Measurements from ENCODE around the gene UNK.

UNK gene, protein sequence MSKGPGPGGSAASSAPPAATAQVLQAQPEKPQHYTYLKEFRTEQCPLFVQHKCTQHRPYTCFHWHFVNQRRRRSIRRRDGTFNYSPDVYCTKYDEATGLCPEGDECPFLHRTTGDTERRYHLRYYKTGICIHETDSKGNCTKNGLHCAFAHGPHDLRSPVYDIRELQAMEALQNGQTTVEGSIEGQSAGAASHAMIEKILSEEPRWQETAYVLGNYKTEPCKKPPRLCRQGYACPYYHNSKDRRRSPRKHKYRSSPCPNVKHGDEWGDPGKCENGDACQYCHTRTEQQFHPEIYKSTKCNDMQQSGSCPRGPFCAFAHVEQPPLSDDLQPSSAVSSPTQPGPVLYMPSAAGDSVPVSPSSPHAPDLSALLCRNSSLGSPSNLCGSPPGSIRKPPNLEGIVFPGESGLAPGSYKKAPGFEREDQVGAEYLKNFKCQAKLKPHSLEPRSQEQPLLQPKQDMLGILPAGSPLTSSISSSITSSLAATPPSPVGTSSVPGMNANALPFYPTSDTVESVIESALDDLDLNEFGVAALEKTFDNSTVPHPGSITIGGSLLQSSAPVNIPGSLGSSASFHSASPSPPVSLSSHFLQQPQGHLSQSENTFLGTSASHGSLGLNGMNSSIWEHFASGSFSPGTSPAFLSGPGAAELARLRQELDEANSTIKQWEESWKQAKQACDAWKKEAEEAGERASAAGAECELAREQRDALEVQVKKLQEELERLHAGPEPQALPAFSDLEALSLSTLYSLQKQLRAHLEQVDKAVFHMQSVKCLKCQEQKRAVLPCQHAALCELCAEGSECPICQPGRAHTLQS

DNA sequence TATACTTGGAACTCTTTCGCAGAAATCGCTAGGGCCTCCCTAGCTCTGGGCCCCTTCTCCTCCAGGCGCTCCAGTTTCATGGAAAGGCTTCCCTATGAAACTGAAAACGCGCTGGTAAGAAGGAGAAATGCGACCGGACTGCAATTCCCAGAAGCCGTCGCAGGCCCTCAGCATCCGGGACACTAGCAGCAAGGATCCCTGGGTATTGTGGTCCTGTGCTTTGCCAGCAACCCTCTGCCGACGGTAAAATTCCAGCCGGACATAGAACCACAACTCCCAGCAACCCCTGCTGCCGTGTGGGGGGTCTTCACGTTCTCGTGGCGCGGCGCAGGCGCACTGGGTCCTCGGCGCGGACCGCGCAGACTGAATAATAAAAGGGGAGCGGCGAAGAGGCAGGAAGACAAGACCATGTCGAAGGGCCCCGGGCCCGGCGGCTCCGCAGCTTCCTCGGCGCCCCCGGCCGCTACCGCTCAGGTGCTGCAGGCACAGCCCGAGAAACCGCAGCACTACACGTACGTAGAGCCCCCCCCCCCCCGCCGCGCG, at the start of gene UNK:
Gene UNK, plus strand, starts transcription at position 334 of the 543 bp plus-strand sequence. Its CDS starts 75 bp downstream, at position 409.
- peak; percentile 90 for DNase-seq (ENCODE audit: low read depth)

DNA sequence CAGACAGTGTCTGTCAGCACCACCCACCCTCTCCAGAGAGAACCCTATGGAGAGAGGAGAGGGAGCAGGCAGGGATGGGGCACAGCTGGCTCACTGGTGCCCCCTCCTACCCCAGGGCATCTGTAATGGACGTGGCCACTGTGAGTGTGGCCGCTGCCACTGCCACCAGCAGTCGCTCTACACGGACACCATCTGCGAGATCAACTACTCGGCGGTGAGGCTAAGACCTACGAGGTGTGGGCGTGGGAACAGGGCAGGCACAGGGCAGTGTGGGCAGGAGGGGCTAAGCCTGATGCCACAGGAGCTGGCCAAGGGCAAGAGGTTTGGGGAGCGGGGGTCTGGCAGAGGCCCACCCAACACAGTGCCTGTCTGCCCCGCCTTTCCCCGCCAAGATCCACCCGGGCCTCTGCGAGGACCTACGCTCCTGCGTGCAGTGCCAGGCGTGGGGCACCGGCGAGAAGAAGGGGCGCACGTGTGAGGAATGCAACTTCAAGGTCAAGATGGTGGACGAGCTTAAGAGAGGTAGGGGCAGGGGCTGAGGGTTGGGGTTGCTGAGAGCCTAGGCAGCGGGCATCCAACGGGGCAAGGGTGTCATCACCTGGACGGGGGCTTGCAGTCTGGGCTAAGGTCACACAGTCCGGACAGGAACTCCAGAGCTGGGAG, 48.3 kb upstream of the UNK start:
- DNase-seq (ENCODE audit: low read depth) = no peak

DNA sequence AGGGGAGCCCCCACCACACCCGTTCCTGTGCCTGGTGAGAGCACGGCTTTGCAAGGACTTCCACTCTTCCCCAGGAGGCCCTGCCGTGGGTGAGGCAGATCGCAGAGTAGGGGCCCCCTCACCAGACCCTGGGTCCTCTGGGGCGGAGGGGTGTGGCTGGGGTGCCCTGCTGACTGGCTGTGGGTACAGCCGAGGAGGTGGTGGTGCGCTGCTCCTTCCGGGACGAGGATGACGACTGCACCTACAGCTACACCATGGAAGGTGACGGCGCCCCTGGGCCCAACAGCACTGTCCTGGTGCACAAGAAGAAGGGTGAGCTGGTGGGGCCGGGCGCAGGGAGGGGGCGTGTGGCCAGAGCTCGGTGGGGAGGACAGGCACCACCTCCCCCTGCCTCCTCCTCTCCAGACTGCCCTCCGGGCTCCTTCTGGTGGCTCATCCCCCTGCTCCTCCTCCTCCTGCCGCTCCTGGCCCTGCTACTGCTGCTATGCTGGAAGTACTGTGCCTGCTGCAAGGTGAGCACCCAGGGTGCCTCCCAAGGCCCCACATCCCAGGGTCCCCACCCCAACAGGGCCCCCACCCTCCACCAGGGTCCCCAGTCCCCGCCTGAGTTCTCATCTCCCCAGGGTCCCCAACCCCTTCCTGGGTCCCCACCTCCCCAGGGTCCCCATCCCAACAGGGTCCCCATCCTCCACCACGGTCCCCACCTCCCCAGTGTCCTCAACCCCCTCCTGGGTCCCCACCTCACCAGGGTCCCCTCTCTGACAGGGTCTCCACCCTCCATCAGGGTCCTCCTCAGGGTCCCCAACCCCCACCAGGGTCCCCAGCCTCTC, 47.3 kb upstream of the UNK start:
- no peak for DNase-seq (ENCODE audit: low read depth)

DNA sequence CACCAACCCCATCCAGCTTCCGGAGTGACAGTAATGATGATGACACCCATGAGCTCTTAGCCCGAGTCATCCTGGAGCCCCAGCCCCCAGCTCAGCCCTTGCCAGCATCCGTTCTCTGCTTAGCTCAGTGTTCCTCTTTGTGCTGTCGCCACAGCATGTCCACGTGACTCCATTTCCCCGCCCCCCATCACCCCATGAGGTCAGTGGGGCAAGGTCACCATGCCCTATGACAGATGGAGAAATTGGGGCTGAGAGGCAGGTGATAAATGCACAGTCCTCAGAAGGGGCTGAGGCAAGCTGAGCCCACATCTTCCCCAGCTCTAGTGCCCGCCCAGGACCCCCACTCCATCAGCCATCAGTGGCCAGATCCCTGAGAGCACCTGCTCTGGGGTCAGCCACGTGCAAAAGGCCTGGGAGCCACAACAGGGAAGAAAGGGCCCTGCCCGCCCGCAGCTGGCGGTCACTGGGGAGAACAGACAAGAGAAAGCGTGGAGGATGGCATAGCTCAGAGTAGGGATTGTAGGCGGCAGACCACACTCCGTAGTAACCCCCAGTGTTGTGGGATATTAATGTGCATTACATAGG, 46.3 kb upstream of the UNK start:
- DNase-seq (ENCODE audit: low read depth) = no peak

DNA sequence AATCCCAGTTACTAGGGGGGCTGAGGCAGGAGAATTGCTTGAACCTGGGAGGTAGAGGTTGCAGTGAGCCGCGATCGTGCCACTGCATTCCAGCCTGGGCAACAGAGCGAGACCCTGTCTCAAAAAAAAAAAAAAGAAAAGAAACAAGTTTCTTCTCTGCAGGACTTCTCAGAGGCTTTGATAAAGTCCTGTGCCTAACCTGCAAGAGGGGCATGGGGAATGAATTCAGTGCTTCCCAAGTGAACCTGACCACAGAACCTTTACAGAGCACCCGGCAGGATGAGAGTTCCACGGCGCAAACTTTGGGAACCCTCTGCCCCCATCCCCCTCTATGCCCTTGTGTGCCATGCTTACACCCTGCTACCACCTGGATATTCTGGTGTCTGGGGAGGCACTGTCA, 45.4 kb upstream of the UNK start:
- DNase-seq (ENCODE audit: low read depth) = no peak

DNA sequence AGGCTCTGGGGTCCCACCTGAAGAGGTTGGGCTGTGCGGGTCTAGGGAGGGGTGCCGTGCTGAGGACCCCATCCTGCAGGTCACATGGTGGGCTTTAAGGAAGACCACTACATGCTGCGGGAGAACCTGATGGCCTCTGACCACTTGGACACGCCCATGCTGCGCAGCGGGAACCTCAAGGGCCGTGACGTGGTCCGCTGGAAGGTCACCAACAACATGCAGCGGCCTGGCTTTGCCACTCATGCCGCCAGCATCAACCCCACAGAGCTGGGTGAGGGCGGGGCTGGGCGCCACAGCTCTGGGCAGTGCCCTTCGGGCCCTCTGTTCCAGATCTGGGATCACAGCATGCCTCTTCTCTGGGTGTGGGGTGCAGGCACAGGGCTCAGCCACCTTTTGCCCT, 44.8 kb upstream of the UNK start:
- DNase-seq (ENCODE audit: low read depth) = no peak

DNA sequence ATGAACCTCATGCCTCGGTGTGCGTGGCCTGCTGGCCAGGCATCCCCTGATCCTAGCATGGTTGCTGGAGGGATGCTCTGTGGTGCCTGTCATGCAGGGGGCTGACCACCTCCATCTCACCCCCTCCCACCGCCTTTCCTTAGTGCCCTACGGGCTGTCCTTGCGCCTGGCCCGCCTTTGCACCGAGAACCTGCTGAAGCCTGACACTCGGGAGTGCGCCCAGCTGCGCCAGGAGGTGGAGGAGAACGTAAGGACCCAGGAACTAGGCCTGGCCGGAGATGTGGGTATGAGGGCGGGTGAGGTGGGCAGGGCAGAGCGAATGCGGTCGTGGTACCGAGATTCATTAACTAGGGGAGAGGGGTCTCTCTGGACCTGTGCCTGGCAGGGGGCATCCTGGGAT, 44.4 kb upstream of the UNK start:
- no peak for DNase-seq (ENCODE audit: low read depth)

DNA sequence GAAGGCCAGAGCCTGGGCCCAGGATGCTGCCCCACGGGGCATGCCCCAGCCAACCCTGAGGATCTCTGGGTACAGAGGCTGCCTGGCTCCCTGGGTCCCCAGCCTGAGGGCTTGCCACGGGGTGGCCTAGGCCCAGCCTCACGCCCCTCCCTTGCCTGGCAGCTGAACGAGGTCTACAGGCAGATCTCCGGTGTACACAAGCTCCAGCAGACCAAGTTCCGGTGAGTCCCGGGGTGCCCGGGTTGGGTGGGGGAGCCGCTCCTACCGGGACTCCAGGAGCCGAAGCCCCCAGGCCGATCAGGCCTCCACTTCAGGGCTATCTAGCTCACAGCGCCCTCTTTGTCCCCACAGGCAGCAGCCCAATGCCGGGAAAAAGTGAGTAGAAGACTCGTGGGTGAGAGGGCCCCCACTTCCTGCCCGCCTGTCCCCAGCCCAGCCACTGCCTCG, 44.0 kb upstream of the UNK start:
- no peak for DNase-seq (ENCODE audit: low read depth)

DNA sequence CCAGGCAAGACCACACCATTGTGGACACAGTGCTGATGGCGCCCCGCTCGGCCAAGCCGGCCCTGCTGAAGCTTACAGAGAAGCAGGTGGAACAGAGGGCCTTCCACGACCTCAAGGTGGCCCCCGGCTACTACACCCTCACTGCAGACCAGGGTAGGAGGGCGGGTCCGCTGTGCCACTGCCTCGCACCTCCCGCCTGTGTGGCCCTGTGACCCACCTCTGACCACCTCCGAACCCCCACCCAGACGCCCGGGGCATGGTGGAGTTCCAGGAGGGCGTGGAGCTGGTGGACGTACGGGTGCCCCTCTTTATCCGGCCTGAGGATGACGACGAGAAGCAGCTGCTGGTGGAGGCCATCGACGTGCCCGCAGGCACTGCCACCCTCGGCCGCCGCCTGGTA, 42.3 kb upstream of the UNK start:
- DNase-seq (ENCODE audit: low read depth) = no peak

DNA sequence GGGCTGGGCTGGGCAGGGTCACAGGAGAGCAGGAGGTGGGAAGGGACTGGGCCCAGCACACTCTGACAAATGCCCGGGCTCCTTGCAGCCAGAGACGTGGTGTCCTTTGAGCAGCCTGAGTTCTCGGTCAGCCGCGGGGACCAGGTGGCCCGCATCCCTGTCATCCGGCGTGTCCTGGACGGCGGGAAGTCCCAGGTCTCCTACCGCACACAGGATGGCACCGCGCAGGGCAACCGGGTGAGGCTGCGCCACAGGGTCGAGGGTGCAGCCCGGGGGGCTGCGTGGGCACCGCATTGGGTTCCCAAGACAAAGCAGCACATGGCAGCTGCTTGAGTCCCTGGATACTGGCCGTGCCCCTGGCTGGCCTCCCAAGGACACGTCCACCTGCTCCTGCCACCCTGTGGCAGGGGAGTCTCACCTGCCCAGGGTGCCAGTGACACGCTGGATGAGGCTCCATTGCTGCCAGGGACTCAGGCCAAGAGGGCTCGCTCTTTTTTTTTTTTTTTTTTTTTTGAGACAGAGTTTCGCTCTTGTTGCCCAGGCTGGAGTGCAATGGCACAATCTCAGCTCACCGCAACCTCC, 40.9 kb upstream of the UNK start:
- no peak for DNase-seq (ENCODE audit: low read depth)

DNA sequence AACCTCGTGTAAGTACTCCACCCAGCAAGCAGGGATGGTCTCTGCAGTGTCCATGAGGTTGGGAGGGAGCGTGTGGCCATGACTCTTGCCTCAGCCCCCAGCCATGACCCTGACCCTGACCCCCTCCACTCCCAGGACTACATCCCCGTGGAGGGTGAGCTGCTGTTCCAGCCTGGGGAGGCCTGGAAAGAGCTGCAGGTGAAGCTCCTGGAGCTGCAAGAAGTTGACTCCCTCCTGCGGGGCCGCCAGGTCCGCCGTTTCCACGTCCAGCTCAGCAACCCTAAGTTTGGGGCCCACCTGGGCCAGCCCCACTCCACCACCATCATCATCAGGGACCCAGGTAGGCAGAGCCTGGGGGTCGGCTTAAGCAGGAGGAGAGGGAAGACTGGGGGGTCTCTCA, 35.9 kb upstream of the UNK start:
- no peak for DNase-seq (ENCODE audit: low read depth)

DNA sequence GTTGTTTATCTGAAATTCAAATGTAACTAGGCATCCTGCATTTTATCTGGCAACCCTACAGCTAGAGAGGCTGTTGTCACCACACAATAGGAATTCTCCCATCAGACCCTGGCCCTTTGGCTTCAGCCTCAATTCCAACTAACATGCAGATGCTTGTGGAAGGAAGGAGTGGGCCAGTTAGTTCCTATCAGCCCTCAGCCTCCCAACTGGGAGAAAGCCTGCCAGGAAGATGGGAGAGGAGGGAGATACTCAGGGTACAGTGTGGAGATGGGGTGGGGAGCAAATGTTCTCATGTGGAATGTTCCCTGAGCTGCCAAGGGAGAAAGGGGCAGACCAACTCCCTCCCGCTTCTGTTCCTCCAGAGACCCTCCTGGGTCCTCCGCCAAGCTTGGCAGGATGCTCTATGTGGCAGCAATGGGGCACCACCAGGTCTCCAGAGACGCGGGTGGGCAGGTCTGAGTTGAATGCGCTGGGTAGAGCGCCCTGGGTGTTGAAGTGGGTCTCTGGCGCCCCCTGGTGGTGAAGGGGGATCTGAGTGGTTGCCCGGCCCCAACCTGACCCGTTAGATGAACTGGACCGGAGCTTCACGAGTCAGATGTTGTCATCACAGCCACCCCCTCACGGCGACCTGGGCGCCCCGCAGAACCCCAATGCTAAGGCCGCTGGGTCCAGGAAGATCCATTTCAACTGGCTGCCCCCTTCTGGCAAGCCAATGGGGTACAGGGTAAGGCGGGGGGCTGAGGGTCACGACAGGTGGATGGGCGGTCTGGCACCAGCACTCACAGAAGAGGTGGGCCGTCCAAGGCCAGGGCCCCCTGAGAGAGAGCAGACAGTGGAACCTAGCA, 34.8 kb upstream of the UNK start:
- peak; percentile 86 for DNase-seq (ENCODE audit: low read depth)

DNA sequence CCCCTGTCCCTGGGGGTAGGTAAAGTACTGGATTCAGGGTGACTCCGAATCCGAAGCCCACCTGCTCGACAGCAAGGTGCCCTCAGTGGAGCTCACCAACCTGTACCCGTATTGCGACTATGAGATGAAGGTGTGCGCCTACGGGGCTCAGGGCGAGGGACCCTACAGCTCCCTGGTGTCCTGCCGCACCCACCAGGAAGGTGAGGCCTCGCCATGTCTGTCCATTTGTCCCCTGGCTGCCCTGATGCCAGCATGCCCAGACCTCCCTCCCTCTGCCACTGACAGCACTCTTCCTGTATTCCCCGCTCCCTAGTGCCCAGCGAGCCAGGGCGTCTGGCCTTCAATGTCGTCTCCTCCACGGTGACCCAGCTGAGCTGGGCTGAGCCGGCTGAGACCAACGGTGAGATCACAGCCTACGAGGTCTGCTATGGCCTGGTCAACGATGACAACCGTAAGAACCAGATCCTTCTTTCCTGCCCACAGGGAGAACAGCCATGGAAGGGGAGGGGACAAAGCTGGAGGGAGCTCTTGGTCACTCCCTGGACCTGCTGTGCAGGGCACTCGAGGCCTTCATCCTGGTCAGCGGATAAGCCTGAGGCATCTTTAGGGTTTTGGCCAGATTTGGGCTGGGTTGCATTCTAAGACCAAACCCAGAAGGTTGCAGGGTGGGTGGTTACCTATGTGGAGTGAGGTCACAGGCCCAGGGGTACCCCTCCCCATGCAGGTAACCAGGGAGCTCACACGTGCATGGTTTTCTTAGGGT, 33.8 kb upstream of the UNK start:
- no peak for DNase-seq (ENCODE audit: low read depth)

DNA sequence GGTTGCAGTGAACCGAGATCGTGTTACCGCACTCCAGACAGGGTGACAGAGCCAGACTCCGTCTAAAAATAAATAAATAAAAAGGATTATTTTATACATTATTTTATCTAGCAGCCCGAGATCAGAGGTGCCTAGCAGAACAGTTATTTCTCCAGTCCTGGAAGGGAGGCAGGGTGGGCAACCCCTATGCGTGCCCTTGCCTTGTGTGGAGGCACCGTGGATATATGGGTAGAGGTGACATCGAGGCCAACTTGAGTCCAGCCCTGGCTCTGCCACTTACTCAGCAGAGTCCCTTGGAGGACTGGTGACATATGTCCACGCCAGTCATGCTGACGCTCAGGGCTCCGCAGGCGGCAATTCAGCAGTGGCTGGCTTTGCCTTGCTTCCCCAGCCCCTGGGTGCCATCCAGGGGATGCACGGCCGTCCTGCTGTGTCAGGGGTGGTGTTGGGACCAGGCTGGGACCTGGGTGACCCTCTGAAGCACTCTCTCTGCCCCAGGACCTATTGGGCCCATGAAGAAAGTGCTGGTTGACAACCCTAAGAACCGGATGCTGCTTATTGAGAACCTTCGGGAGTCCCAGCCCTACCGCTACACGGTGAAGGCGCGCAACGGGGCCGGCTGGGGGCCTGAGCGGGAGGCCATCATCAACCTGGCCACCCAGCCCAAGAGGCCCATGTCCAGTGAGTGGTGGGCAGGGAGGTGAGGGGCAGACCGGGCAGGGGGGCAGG, 32.8 kb upstream of the UNK start:
- DNase-seq (ENCODE audit: low read depth) = no peak

DNA sequence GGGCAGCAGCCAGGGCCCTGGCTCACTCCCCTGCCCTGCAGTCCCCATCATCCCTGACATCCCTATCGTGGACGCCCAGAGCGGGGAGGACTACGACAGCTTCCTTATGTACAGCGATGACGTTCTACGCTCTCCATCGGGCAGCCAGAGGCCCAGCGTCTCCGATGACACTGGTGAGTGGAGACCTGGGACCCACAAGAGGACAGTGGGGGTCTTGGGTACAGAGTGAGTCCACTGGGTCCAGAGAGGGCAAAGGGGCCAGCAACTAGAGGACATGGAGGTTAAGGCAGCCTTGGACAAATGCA, 32.2 kb upstream of the UNK start:
- DNase-seq (ENCODE audit: low read depth) = no peak

DNA sequence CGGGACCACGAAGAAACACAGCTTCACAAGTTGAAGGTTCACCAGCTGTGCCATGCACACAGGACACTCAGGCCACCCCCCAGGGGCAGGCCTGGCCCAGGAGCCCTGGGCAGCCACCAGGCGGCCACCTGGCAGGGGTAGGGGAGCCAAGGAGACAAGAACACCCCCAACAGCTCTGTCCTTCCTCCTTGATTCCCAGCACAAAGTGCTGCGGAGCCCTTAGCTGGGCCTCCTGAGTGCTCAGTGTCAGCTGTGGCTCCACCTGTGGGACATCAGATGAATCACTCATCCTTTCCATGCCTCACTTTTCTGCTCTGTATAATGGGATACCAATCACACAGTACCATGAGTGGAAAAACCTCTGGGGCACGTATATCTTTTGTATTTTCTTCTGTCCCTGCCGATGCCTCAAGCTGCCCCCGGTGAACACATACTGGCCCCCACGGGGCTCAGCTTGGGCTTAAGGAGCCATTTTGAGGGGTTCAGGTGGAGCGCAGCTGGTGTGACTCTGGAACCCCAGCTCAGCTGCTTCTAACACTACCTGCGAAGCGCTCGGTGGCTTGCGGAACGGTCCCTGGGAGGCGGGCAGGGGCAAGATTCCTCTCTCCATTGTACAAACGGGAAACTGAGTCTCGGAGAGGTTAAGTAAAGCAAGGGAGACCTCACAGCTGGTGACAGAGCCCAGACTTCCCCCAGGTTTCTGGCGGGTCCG, 31.6 kb upstream of the UNK start:
- no peak for DNase-seq (ENCODE audit: low read depth)

DNA sequence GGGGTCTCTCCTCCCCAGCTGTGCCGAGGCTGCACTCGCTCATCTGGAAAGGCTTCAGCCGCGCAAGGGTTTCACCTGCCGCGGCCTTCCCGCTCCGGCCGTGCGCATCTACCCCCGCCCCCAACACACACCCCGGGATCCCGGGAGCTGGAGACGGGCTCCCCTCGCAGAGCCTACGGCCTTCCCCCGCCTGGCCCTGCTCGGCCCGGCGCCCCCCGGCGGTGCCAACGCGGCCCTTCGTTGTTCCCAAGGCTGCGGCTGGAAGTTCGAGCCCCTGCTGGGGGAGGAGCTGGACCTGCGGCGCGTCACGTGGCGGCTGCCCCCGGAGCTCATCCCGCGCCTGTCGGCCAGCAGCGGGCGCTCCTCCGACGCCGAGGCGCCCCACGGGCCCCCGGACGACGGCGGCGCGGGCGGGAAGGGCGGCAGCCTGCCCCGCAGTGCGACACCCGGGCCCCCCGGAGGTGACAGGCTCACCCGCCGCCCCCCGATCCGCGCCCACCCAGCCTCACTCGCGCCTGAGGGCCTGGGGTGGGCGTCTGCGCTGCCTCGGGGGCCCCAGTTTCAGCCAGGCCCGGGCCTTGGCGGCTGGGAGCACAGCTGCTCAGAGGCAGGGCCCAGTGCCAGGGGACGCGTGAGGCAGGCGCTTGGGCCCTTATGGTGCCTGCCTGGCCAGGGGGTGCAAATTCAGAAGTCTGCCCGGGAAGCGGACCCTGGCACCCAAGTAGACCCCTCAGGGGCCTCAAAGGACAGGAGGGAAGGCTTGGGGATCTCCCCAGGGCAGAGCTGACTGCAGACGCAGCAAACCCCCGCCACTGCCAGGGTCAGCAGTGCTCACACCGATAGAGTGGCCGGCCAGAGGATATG, 30.9 kb upstream of the UNK start:
- peak; percentile 64 for DNase-seq (ENCODE audit: low read depth)
